Activated T-helper 1 cell treated with Interleukin-2 at 50 U/mL for 16 hours (primary cell): ENCODE measurements around the gene ESF1.

Source experiments
- DNase-seq: peaks from one replicate; pipeline ENCODE4 v3.0.0-alpha.2; 2020; ENCODE audit warnings: low read depth

ESF1 gene

GRCh38 chr20:13678944-13679343 lies 105.8 kb downstream of the ESF1 start:
- DNase-seq, result no peak

- no peak for DNase-seq
Observed at GRCh38 chr20:13677241-13677640, 107.5 kb downstream of the ESF1 start.

GRCh38 chr20:13676682-13677081 lies 108.0 kb downstream of the ESF1 start:
- DNase-seq, result no peak

DNA sequence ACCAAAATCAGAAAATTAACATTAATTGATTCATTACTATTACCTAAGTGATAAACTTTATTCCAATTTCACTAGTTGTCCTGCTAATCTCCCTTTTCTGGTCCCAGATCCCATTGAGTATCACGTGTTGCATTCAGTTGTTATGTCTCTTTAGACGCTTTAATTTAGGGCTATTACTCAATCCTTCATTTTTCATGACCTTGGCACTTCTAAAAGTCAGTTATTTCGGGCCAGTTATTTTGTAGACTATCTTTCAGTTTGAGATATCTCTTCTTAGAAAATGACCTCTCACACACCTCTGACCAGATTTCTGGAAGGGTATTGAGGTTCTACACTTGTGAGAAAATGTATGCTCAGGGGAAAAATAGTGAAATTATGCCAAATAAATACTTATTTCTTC lies 112.0 kb downstream of the ESF1 start:
- DNase-seq, result no peak

GRCh38 chr20:13671916-13672378 lies 112.8 kb downstream of the ESF1 start:
- no peak for DNase-seq

DNA sequence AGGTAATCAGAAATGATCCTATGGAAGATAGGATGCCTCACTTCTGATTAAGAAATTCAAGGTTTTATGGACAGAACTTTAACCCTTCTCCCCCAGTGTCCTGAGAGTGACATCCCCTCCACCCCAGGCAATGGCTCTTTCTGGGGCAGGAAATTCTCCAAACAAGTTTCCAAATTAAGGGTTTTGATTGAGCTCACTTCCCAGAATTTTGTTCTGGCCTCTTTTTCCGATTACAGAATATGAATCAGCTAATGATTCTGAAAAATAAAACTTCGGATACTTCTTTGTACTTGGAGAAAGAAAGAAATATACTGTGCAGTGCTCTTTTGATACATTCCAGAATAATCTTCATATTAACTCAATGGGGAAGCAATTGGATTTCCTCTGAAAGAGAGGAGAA lies 113.2 kb downstream of the ESF1 start:
- DNase-seq, result no peak

- DNase-seq, result no peak
Observed at GRCh38 chr20:13670160-13670559, 114.6 kb downstream of the ESF1 start.

DNA sequence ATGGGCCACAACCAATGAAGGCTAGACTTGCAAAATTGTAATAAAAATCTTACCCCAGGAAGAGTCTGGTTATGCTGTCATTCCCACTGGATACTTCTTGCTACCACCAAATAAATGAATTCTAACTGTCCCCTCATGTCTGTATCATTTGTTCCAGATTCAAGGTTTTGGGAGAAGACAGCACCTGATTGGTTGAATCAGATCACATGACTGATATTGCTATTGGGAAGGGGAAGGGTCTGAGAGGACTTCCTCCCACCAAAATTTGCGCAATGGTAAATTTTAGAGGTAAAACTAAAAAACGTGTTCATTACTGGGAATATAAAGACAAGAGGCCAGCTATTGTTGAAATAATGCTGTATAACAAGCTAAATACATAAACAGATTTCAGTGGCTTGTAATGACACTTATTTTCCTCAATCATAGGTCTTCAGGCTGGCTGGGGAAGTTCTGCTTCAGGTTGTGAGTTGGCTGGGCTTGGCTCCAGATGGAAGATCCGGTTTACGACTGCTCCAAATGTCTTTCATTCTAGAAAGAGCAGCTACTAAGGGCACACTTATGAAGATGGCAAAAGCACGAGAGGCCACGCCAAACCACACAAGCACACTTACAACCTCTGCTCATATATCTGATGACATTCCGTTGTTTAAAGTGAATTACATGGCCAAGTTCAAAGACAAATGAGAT lies 118.9 kb downstream of the ESF1 start:
- no peak for DNase-seq
